ENCODE data around the gene NDST3.
"Not testable (repeated sequence)": the region's sequence is repeated elsewhere in the genome, so short reads cannot be mapped to it uniquely, and the experiment has no call there.

NDST3 gene

GRCh38 chr4:118190903-118191302 is 156.6 kb downstream of the NDST3 start:
- no peak for DNase-seq

- no peak for DNase-seq
Measured at GRCh38 chr4:118193421-118193820, 159.1 kb downstream of the NDST3 start.

- DNase-seq: no peak
Measured at GRCh38 chr4:118206627-118207026, 172.3 kb downstream of the NDST3 start.

- no peak for DNase-seq
Measured at GRCh38 chr4:118213101-118213500, 178.8 kb downstream of the NDST3 start.

GRCh38 chr4:118215826-118216225 is 181.5 kb downstream of the NDST3 start:
- no peak for DNase-seq

GRCh38 chr4:118221227-118221800 is 187.0 kb downstream of the NDST3 start:
- no peak for DNase-seq

- no peak for DNase-seq
Measured at GRCh38 chr4:118224243-118224829, 190.1 kb downstream of the NDST3 start.

GRCh38 chr4:118225511-118225910 is 191.2 kb downstream of the NDST3 start:
- DNase-seq: no peak

GRCh38 chr4:118226311-118227010 is 192.2 kb downstream of the NDST3 start:
- DNase-seq: no peak

GRCh38 chr4:118235566-118236120 is 201.4 kb downstream of the NDST3 start:
- DNase-seq: no peak

GRCh38 chr4:118237531-118237930 is 203.2 kb downstream of the NDST3 start:
- DNase-seq: no peak

GRCh38 chr4:118249890-118250289 is 215.6 kb downstream of the NDST3 start:
- no peak for DNase-seq

GRCh38 chr4:118254368-118254767 is 220.1 kb downstream of the NDST3 start:
- no peak for DNase-seq

- DNase-seq: no peak
Measured at GRCh38 chr4:118259111-118259510, 224.8 kb downstream of the NDST3 start.

- DNase-seq: no peak
Measured at GRCh38 chr4:118260309-118260708, 226.0 kb downstream of the NDST3 start.

GRCh38 chr4:118264096-118264495 is 229.8 kb downstream of the NDST3 start:
- no peak for DNase-seq

- peak; percentile 29 for DNase-seq
Measured at GRCh38 chr4:118265312-118266144, 231.2 kb downstream of the NDST3 start.

- not testable (repeated sequence) for DNase-seq
Measured at GRCh38 chr4:118266145-118266496, 231.8 kb downstream of the NDST3 start.

- DNase-seq: no peak
Measured at GRCh38 chr4:118268780-118269179, 234.5 kb downstream of the NDST3 start.

- DNase-seq: no peak
Measured at GRCh38 chr4:118270492-118270891, 236.2 kb downstream of the NDST3 start.

GRCh38 chr4:118271788-118272187 is 237.5 kb downstream of the NDST3 start:
- no peak for DNase-seq

- no peak for DNase-seq
Measured at GRCh38 chr4:118273642-118274041, 239.4 kb downstream of the NDST3 start.

- DNase-seq: no peak
Measured at GRCh38 chr4:118276580-118276979, 242.3 kb downstream of the NDST3 start.
